ENCODE data around the gene LGALS7.
"Not testable (repeated sequence)": the region's sequence is repeated elsewhere in the genome, so short reads cannot be mapped to it uniquely, and the experiment has no call there.

DNA sequence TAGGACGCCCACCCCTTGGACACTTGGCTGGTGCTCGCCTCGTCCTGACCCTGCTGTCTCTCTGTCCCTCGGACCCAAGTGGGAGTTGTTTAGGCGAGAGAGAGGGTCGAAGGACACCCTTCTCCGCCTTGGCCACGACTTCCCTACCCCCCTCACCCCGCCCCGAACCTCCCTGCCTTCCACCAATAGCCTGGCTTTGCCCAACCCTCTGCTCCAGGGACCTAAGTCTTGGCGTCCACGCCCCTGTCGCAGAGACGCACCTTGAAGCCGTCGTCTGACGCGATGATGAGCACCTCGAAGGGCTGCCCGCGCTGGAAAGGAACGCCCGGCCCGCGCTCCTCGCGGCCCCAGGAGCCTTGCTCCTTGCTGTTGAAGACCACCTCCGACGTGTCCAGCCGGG lies 1.7 kb downstream of the LGALS7 start:
- TF ChIP-seq, protein P1, sequence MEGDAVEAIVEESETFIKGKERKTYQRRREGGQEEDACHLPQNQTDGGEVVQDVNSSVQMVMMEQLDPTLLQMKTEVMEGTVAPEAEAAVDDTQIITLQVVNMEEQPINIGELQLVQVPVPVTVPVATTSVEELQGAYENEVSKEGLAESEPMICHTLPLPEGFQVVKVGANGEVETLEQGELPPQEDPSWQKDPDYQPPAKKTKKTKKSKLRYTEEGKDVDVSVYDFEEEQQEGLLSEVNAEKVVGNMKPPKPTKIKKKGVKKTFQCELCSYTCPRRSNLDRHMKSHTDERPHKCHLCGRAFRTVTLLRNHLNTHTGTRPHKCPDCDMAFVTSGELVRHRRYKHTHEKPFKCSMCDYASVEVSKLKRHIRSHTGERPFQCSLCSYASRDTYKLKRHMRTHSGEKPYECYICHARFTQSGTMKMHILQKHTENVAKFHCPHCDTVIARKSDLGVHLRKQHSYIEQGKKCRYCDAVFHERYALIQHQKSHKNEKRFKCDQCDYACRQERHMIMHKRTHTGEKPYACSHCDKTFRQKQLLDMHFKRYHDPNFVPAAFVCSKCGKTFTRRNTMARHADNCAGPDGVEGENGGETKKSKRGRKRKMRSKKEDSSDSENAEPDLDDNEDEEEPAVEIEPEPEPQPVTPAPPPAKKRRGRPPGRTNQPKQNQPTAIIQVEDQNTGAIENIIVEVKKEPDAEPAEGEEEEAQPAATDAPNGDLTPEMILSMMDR (IDR thresholded peaks at IDR 0.05) = not testable (repeated sequence)
- not testable (repeated sequence) for TF ChIP-seq POLR2A (IDR thresholded peaks at IDR 0.05)

All from prostate gland (tissue), 2 donors.